GM23338 (cell line): ENCODE results near the gene UVSSA. TPM values are rescaled to one million over a fixed set of nuclear protein-coding genes. Genes with fewer than 3 reads are reported as not detected.
"Not testable (repeated sequence)": the region's sequence is repeated elsewhere in the genome, so short reads cannot be mapped to it uniquely, and the experiment has no call there.

ENCODE experiments used
- ATAC-seq: fragments of 200-7000 bp; cut with Tn5 transposase; 3 replicates; pipeline ENCODE4 v1.9.1; 2020
- DNase-seq: peaks from one replicate; pipeline ENCODE4 v3.0.0-alpha.2; 2015; ENCODE audit warnings: low spot score
- H2AFZ ChIP-seq: fragments of 200-600 bp; sonication (generic); 2 replicates; pipeline ENCODE4 v1.8.0; 2016; ENCODE audit warnings: antibody characterized with exemption, mild to moderate bottlenecking, moderate library complexity
- H3F3A ChIP-seq: fragments of 200-600 bp; sonication (generic); replicated peaks from 2 replicates; pipeline ENCODE4 v1.8.0; 2017; ENCODE audit warnings: antibody characterized with exemption, mixed run types, low read depth
- H3K27ac ChIP-seq: fragments of 200-600 bp; sonication (generic); 2 replicates; pipeline ENCODE4 v1.6.1; 2016; ENCODE audit warnings: low read depth
- H3K27me3 ChIP-seq: fragments of 200-600 bp; sonication (generic); 2 replicates; pipeline ENCODE4 v1.8.0; 2016; ENCODE audit warnings: mild to moderate bottlenecking, mixed run types, moderate library complexity; ENCODE audit not compliant: insufficient read depth
- H3K36me3 ChIP-seq: fragments of 200-600 bp; sonication (generic); 2 replicates; pipeline ENCODE4 v1.8.0; 2016; ENCODE audit warnings: mild to moderate bottlenecking; ENCODE audit not compliant: insufficient read depth
- H3K4me1 ChIP-seq: fragments of 200-600 bp; sonication (generic); 2 replicates; pipeline ENCODE4 v1.8.0; 2016; ENCODE audit warnings: mild to moderate bottlenecking, moderate library complexity; ENCODE audit not compliant: insufficient read depth
- H3K4me2 ChIP-seq: fragments of 200-600 bp; sonication (generic); 2 replicates; pipeline ENCODE4 v1.7.1; 2017; ENCODE audit warnings: mixed run types
- H3K4me3 ChIP-seq: fragments of 200-600 bp; sonication (generic); 2 replicates; pipeline ENCODE4 v1.6.1; 2016; ENCODE audit warnings: mixed run types
- H3K79me2 ChIP-seq: fragments of 200-600 bp; sonication (generic); replicated peaks from 2 replicates; pipeline ENCODE4 v1.8.0; 2017; ENCODE audit warnings: mild to moderate bottlenecking; ENCODE audit not compliant: insufficient read depth
- H3K9me2 ChIP-seq: fragments of 200-600 bp; sonication (generic); 2 replicates; pipeline ENCODE4 v1.8.0; 2017; ENCODE audit not compliant: insufficient read depth
- H4K20me1 ChIP-seq: fragments of 200-600 bp; sonication (generic); replicated peaks from 2 replicates; pipeline ENCODE4 v1.8.0; 2017; ENCODE audit warnings: mild to moderate bottlenecking; ENCODE audit not compliant: insufficient read depth
- H3K27ac Mint-ChIP-seq: 2 replicates; pipeline ENCODE4 v1.8.0; 2020; ENCODE audit warnings: inconsistent platforms, mild to moderate bottlenecking, moderate library complexity, mixed read lengths
- H3K27me3 Mint-ChIP-seq: 3 replicates; pipeline ENCODE4 v1.8.0; 2022; ENCODE audit warnings: low read depth, mild to moderate bottlenecking, moderate library complexity, mixed read lengths, inconsistent platforms; ENCODE audit not compliant: insufficient read depth, poor library complexity
- H3K36me3 Mint-ChIP-seq: 3 replicates; pipeline ENCODE4 v1.8.0; 2021; ENCODE audit warnings: low read depth, mild to moderate bottlenecking, inconsistent platforms, moderate library complexity, mixed read lengths
- H3K4me1 Mint-ChIP-seq: 3 replicates; pipeline ENCODE4 v1.8.0; 2020; ENCODE audit warnings: mild to moderate bottlenecking, inconsistent platforms, mixed read lengths
- H3K4me3 Mint-ChIP-seq: 3 replicates; pipeline ENCODE4 v1.8.0; 2021; ENCODE audit warnings: moderate library complexity, mild to moderate bottlenecking, inconsistent platforms, mixed read lengths
- H3K9me3 Mint-ChIP-seq: 3 replicates; pipeline ENCODE4 v1.8.0; 2020; ENCODE audit warnings: moderate library complexity, mild to moderate bottlenecking, inconsistent platforms, mixed read lengths
- ETS1 ChIP-seq: IDR thresholded peaks from 2 replicates; pipeline ENCODE4 v1.6.1; 2016; ENCODE audit warnings: antibody characterized with exemption
- NANOG ChIP-seq: IDR thresholded peaks from 2 replicates; pipeline ENCODE4 v1.6.1; 2016; ENCODE audit warnings: antibody characterized with exemption, borderline replicate concordance
- POLR2AphosphoS5 ChIP-seq: IDR thresholded peaks from 2 replicates; pipeline ENCODE4 v1.6.1; 2016; ENCODE audit warnings: antibody characterized with exemption, low read depth
- REST ChIP-seq: IDR thresholded peaks from one replicate; pipeline ENCODE4 v1.6.1; 2018; ENCODE audit warnings: antibody characterized with exemption; ENCODE audit not compliant: unreplicated experiment
- STAT1 ChIP-seq: IDR thresholded peaks from one replicate; pipeline ENCODE4 v1.6.1; 2016; ENCODE audit warnings: antibody characterized with exemption; ENCODE audit not compliant: unreplicated experiment
- polyA plus RNA-seq: library from polyadenylated mRNA; unstranded; fragments of >200 nt; fragmentation: Nextera tagmentation; extraction: Ambion mirVana; gene quantifications from 2 replicates; pipeline ENCODE4 v1.2.1, GENCODE V29; 2016
- total RNA-seq: library from RNA; depleted of rRNA; stranded (reverse); fragments of >200 nt; shearing (Covaris generic); gene quantifications from 2 replicates; pipeline ENCODE4 v1.2.3, GENCODE V29; 2014

The UVSSA gene
- total and polyA plus RNA-seq, 2 experiments from 2014 or later = 6.5 to 27.7 TPM

GRCh38 chr4:1370321-1371124 lies 23.5 kb downstream of the UVSSA start:
- H3K27me3 Mint-ChIP-seq = peaks cover 6% of the 10 kb centered on the region
- no peak overlapping the region for H3K4me3 ChIP-seq
- TF ChIP-seq POLR2AphosphoS5 = no peak
- no peak for TF ChIP-seq STAT1
- no peak for TF ChIP-seq NANOG
- H3K27ac Mint-ChIP-seq = no peak overlapping the region
- no peaks in the 10 kb centered on the region for H3F3A ChIP-seq
- ATAC-seq (no peak), DNase-seq (no peak)
- no peaks in the 10 kb centered on the region for H3K4me1 ChIP-seq
- no peak overlapping the region for H3K4me3 Mint-ChIP-seq
- H3K36me3 Mint-ChIP-seq = peaks cover 3% of the 10 kb centered on the region; the same call in 2 of the 3 replicates
- no peaks in the 10 kb centered on the region; the same call in 1 of the 2 replicates for H4K20me1 ChIP-seq
- H3K36me3 ChIP-seq = no peaks in the 10 kb centered on the region
- H3K27ac ChIP-seq = no peak overlapping the region
- H3K79me2 ChIP-seq = no peaks in the 10 kb centered on the region
- no peak overlapping the region for H2AFZ ChIP-seq
- no peaks in the 10 kb centered on the region for H3K27me3 ChIP-seq
- H3K4me1 Mint-ChIP-seq = no peaks in the 10 kb centered on the region; the same call in 2 of the 3 replicates
- H3K4me2 ChIP-seq = no peak overlapping the region
- no peaks in the 10 kb centered on the region for H3K9me3 Mint-ChIP-seq
- no peaks in the 10 kb centered on the region for H3K9me2 ChIP-seq

- no peak overlapping the region for H2AFZ ChIP-seq
- H3K27me3 Mint-ChIP-seq = peaks cover 6% of the 10 kb centered on the region
- no peak overlapping the region for H3K4me3 ChIP-seq
- no peak overlapping the region for H3K4me2 ChIP-seq
- no peaks in the 10 kb centered on the region for H3K79me2 ChIP-seq
- H3K36me3 ChIP-seq = no peaks in the 10 kb centered on the region
- H3K4me3 Mint-ChIP-seq = no peak overlapping the region
- no peak for ATAC-seq
- DNase-seq = no peak
- no peaks in the 10 kb centered on the region; the same call in 2 of the 3 replicates for H3K4me1 Mint-ChIP-seq
- no peaks in the 10 kb centered on the region for H3K4me1 ChIP-seq
- TF ChIP-seq STAT1 (no peak), ETS1 (no peak), REST (no peak)
- no peaks in the 10 kb centered on the region for H3K9me2 ChIP-seq
- H3K27ac Mint-ChIP-seq = no peak overlapping the region
- no peaks in the 10 kb centered on the region for H3K9me3 Mint-ChIP-seq
- no peaks in the 10 kb centered on the region for H3F3A ChIP-seq
- no peaks in the 10 kb centered on the region; the same call in 1 of the 2 replicates for H4K20me1 ChIP-seq
- H3K27me3 ChIP-seq = no peaks in the 10 kb centered on the region
- peaks cover 3% of the 10 kb centered on the region; the same call in 2 of the 3 replicates for H3K36me3 Mint-ChIP-seq
- no peak overlapping the region for H3K27ac ChIP-seq
These were observed 24.5 kb downstream of the UVSSA start for GRCh38 chr4:1371176-1372165.

GRCh38 chr4:1372576-1372975 lies 25.6 kb downstream of the UVSSA start:
- not testable (repeated sequence) for H3K36me3 Mint-ChIP-seq, H4K20me1 ChIP-seq, H3K27ac Mint-ChIP-seq, H3K27ac ChIP-seq, H3K4me1 ChIP-seq, H3K27me3 ChIP-seq, H3K4me3 ChIP-seq, DNase-seq, H3K4me2 ChIP-seq, H3K27me3 Mint-ChIP-seq, H3K4me3 Mint-ChIP-seq, H2AFZ ChIP-seq, H3K4me1 Mint-ChIP-seq, H3K9me2 ChIP-seq, H3F3A ChIP-seq, H3K9me3 Mint-ChIP-seq, H3K36me3 ChIP-seq, ATAC-seq, H3K79me2 ChIP-seq
